Retinal pigment epithelial cell (primary cell): ENCODE measurements around the gene RSF1.

ENCODE experiments used
- DNase-seq: peaks from one replicate; pipeline ENCODE4 v3.0.0-alpha.2; 2010; ENCODE audit warnings: low read depth
- H3K4me3 ChIP-seq: 2 replicates; pipeline ENCODE4 v1.5.1; 2011; ENCODE audit warnings: mild to moderate bottlenecking, low read length, control low read depth, moderate library complexity
- TF ChIP-seq, protein P1 (sequence below): conservative IDR thresholded peaks from 2 replicates; pipeline ENCODE4 v1.5.1; 2011; ENCODE audit warnings: low read depth, low read length, control low read depth, inconsistent platforms

RSF1 gene

GRCh38 chr11:77695417-77695816 lies 125.1 kb downstream of the RSF1 start:
- DNase-seq = no peak

DNA sequence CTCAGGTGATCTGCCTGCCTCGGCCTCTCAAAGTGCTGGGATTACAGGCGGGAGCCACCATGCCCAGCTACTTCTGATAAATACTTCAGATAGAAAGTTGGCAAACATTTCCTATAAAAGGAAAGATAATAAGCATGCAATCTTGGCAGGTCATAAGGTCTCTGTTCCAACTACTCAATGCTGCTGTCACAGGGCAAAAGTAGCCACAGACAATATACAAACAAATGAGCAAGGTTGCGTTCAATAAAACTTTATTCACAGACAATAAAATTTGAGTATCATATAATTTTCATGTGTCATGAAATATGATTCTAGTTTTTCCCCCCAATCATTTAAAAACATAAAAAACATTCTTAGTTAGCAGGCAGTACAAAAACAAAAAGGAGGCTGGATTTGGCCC lies 129.9 kb downstream of the RSF1 start:
- DNase-seq = no peak
- TF ChIP-seq, protein P1, sequence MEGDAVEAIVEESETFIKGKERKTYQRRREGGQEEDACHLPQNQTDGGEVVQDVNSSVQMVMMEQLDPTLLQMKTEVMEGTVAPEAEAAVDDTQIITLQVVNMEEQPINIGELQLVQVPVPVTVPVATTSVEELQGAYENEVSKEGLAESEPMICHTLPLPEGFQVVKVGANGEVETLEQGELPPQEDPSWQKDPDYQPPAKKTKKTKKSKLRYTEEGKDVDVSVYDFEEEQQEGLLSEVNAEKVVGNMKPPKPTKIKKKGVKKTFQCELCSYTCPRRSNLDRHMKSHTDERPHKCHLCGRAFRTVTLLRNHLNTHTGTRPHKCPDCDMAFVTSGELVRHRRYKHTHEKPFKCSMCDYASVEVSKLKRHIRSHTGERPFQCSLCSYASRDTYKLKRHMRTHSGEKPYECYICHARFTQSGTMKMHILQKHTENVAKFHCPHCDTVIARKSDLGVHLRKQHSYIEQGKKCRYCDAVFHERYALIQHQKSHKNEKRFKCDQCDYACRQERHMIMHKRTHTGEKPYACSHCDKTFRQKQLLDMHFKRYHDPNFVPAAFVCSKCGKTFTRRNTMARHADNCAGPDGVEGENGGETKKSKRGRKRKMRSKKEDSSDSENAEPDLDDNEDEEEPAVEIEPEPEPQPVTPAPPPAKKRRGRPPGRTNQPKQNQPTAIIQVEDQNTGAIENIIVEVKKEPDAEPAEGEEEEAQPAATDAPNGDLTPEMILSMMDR = no peak
- H3K4me3 ChIP-seq = no peak overlapping the region

More at GRCh38 chr11:77695417-77695816, 125.1 kb downstream of the RSF1 start:
- H3K4me3 ChIP-seq = no peak overlapping the region
- TF ChIP-seq, protein P1 = no peak

GRCh38 chr11:77687088-77687487 lies 133.4 kb downstream of the RSF1 start:
- DNase-seq = no peak
- TF ChIP-seq, protein P1 = no peak
- H3K4me3 ChIP-seq = no peak overlapping the region

GRCh38 chr11:77677138-77677537 lies 143.4 kb downstream of the RSF1 start:
- TF ChIP-seq, protein P1 = no peak
- DNase-seq = no peak
- no peak overlapping the region for H3K4me3 ChIP-seq

DNA sequence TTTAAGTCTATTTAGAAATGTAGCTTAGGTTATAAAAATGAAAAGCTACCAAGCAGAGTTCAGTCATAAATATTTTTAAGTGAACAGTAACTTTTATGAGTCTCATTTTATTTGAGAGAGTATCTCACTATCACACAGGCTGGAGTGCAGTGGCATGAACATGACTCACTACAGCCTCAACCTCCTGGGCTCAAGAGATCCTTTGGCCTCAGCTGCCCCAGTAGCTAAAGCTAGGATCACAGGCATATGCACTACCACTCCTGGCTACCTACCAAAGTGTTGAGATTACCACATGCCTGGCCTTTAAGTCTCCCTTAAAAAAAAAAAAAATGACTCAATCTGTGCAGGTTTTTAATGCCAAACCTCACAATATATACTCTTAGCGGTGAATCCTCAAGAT lies 148.3 kb downstream of the RSF1 start:
- TF ChIP-seq, protein P1 = no peak
- DNase-seq = peak; percentile 94
- H3K4me3 ChIP-seq = no peak overlapping the region

GRCh38 chr11:77669848-77670511 lies 150.5 kb downstream of the RSF1 start:
- TF ChIP-seq, protein P1 = no peak
- H3K4me3 ChIP-seq = no peak overlapping the region
- DNase-seq = no peak

DNA sequence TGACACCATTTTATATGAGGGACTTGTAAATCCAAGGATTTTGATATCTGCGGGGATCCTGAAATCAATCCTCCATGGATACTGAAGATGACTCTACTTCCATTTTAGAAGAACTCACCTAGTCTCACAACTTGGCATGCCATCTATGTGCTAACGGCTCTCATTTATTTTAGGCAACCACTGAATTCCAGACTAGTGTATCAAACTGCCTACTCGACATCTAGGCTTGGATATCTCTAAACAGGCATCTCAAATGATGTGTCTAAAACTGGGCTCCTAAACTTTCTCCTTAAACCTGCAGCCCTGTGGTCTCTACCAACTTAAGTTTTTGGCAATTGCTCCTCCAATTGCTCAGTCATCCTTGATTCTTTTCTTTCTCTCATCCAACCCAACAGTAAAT lies 151.8 kb downstream of the RSF1 start:
- no peak overlapping the region for H3K4me3 ChIP-seq
- TF ChIP-seq, protein P1 = no peak
- DNase-seq = no peak
